ENCODE data around the gene PCNT.

The PCNT gene

DNA sequence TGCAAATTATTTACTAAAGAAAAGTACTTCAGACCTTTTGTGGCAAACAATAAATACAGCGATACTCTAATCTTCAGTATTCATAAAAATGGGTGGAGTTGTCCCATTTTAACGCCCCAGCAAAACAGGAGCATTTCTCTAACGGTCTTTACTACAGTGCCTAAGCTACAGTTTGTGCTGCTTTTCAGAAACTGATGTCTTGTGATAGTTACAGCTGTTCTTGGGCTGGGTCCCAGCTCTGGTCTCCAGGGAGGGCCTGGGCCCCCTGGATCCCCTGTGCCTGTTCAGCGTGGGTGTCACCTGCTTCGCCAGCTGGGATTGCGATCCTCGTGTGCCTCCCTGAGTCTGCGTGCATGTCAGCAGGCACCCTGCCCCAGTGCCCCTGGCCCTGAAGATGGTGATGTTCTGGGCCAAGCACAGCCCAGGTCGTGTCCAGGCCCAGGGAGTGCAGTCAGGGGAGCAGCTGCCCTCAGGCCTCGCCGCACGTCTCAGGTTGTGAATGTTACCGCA lies 70.7 kb downstream of the PCNT start:
- Histone ChIP-seq H4K8ac (ENCODE audit: low read depth, low read length) (peak overlapping the region; percentile 83), H2AFZ (ENCODE audit: low read length) (no peak overlapping the region), H3K79me1 (ENCODE audit: low read depth, low read length) (peaks cover 3% of the 10 kb centered on the region), H2BK120ac (ENCODE audit: low read depth, low read length) (no peak overlapping the region), H3K9me3 (replicated peaks in 1 of 2; ENCODE audit: control insufficient read depth in 2 of 2, insufficient read depth in 1 of 2, low read depth in 1 of 2, low read length in 2 of 2) (no peaks in the 10 kb centered on the region), H3K9ac (ENCODE audit: low read depth, low read length, poor library complexity) (peak overlapping the region; percentile 80), H3K4me2 (ENCODE audit: insufficient read depth, low read length, poor library complexity, severe bottlenecking) (no peak overlapping the region), H3K4me1 (ENCODE audit: control insufficient read depth in 2 of 2, insufficient read depth in 1 of 2, low read depth in 1 of 2, low read length in 2 of 2) (peaks cover 0 to 3% of the 10 kb centered on the region in 2 donors), H3K4ac (ENCODE audit: low read length) (no peak overlapping the region), H3K18ac (ENCODE audit: low read length) (peak overlapping the region; percentile 49), H2BK5ac (ENCODE audit: low read length) (no peak overlapping the region), H3K14ac (ENCODE audit: low read length) (no peak overlapping the region), H4K91ac (ENCODE audit: low read depth, low read length, poor library complexity) (no peak overlapping the region), H3K23ac (ENCODE audit: low read depth, low read length, poor library complexity) (no peak overlapping the region), H3K27me3 (ENCODE audit: control insufficient read depth in 3 of 3, insufficient read depth in 3 of 3, low read depth in 1 of 3, low read length in 3 of 3) (no peaks in the 10 kb centered on the region), H3K36me3 (replicated peaks in 1 of 2; ENCODE audit: control insufficient read depth in 2 of 2, insufficient read depth in 2 of 2, low read length in 2 of 2) (peaks cover 32 to 82% of the 10 kb centered on the region in 2 donors), H3K4me3 (ENCODE audit: low read length in 2 of 2) (no peak overlapping the region), H2BK12ac (ENCODE audit: low read length) (no peak overlapping the region), H3K27ac (replicated peaks; ENCODE audit: low read length) (no peak overlapping the region), H2AK5ac (ENCODE audit: low read depth, low read length) (no peak overlapping the region), H2BK15ac (ENCODE audit: low read length) (no peak overlapping the region)
- no CpG with 5 or more reads among the region's 13 CpGs for WGBS, 2 donors (ENCODE audit: extremely low coverage in 2 of 2, insufficient read length in 2 of 2, insufficient replicate concordance in 1 of 2)
- DNase-seq (ENCODE audit: low spot score) = no peak

DNA sequence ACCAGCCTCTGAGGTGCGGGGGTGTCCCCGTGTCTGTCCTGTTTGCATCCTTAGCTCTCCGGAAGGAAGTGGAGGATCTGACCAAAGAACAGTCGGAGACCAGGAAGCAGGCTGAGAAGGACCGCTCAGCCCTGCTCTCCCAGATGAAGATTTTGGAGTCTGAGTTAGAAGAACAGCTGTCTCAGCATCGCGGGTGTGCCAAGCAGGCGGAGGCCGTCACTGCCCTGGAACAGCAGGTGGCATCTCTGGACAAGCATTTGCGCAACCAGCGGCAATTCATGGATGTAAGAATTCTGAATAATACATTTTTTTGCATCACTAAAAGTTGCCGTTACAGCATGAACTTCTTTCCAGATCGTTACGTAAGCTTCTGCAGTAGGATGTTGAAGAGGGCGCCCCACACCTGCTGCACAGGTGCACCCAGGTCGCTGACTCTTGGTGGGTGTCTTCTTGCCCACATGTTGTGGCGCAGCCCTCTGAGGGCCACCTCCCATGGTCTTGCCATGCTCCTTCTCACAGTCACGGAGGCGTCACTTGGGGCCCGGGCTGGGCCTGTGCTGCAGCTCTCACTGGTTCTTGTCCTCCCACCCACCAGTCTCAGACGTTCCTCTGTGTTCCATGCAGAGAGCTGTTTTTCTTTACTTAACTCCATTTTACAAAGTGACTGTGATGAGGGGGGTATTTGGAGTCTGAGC lies 73.4 kb downstream of the PCNT start:
- Histone ChIP-seq H3K9ac (ENCODE audit: low read depth, low read length, poor library complexity) (no peak overlapping the region), H3K27me3 (ENCODE audit: control insufficient read depth in 3 of 3, insufficient read depth in 3 of 3, low read depth in 1 of 3, low read length in 3 of 3) (no peaks in the 10 kb centered on the region), H3K18ac (ENCODE audit: low read length) (no peak overlapping the region), H3K4me1 (ENCODE audit: control insufficient read depth in 2 of 2, insufficient read depth in 1 of 2, low read depth in 1 of 2, low read length in 2 of 2) (peaks cover 0 to 3% of the 10 kb centered on the region in 2 donors), H4K91ac (ENCODE audit: low read depth, low read length, poor library complexity) (no peak overlapping the region), H2AFZ (ENCODE audit: low read length) (no peak overlapping the region), H3K9me3 (replicated peaks in 1 of 2; ENCODE audit: control insufficient read depth in 2 of 2, insufficient read depth in 1 of 2, low read depth in 1 of 2, low read length in 2 of 2) (no peaks in the 10 kb centered on the region), H3K36me3 (replicated peaks in 1 of 2; ENCODE audit: control insufficient read depth in 2 of 2, insufficient read depth in 2 of 2, low read length in 2 of 2) (peaks cover 33 to 84% of the 10 kb centered on the region in 2 donors), H3K4me3 (ENCODE audit: low read length in 2 of 2) (no peak overlapping the region), H2BK12ac (ENCODE audit: low read length) (no peak overlapping the region), H2BK15ac (ENCODE audit: low read length) (no peak overlapping the region), H3K4me2 (ENCODE audit: insufficient read depth, low read length, poor library complexity, severe bottlenecking) (no peak overlapping the region), H3K4ac (ENCODE audit: low read length) (no peak overlapping the region), H2AK5ac (ENCODE audit: low read depth, low read length) (no peak overlapping the region), H3K14ac (ENCODE audit: low read length) (no peak overlapping the region), H2BK120ac (ENCODE audit: low read depth, low read length) (no peak overlapping the region), H2BK5ac (ENCODE audit: low read length) (no peak overlapping the region), H3K79me1 (ENCODE audit: low read depth, low read length) (peaks cover 2% of the 10 kb centered on the region), H3K27ac (replicated peaks; ENCODE audit: low read length) (no peak overlapping the region), H4K8ac (ENCODE audit: low read depth, low read length) (no peak overlapping the region), H3K23ac (ENCODE audit: low read depth, low read length, poor library complexity) (no peak overlapping the region)
- WGBS, 2 donors (ENCODE audit: extremely low coverage in 2 of 2, insufficient read length in 2 of 2, insufficient replicate concordance in 1 of 2) = no CpG with 5 or more reads among the region's 21 CpGs
- no peak for DNase-seq (ENCODE audit: low spot score)

DNA sequence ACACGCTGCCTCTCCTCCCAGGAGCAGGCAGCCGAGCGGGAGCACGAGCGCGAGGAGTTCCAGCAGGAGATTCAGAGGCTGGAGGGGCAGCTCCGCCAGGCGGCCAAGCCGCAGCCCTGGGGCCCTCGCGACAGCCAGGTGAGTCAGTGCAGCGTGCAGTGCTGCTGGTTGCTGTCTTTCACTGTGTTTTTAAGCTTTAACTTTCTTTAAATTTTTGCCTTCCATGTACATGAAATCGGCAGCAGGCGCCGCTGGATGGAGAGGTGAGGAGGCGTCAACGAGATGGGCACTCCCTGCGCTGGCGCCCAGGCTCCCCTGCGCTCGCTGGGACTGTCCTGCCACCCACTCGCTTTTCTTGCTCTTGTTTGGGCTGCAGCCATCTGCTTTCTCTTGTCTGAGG lies 74.0 kb downstream of the PCNT start:
- Histone ChIP-seq H3K27ac (replicated peaks; ENCODE audit: low read length) (no peak overlapping the region), H3K4me1 (ENCODE audit: control insufficient read depth in 2 of 2, insufficient read depth in 1 of 2, low read depth in 1 of 2, low read length in 2 of 2) (peaks cover 0 to 3% of the 10 kb centered on the region in 2 donors), H3K14ac (ENCODE audit: low read length) (no peak overlapping the region), H2AFZ (ENCODE audit: low read length) (no peak overlapping the region), H2BK120ac (ENCODE audit: low read depth, low read length) (no peak overlapping the region), H2BK15ac (ENCODE audit: low read length) (no peak overlapping the region), H4K91ac (ENCODE audit: low read depth, low read length, poor library complexity) (no peak overlapping the region), H3K79me1 (ENCODE audit: low read depth, low read length) (peaks cover 2% of the 10 kb centered on the region), H3K4me3 (ENCODE audit: low read length in 2 of 2) (no peak overlapping the region), H3K36me3 (replicated peaks in 1 of 2; ENCODE audit: control insufficient read depth in 2 of 2, insufficient read depth in 2 of 2, low read length in 2 of 2) (peaks cover 38 to 84% of the 10 kb centered on the region in 2 donors), H3K4ac (ENCODE audit: low read length) (no peak overlapping the region), H3K4me2 (ENCODE audit: insufficient read depth, low read length, poor library complexity, severe bottlenecking) (no peak overlapping the region), H2AK5ac (ENCODE audit: low read depth, low read length) (no peak overlapping the region), H4K8ac (ENCODE audit: low read depth, low read length) (no peak overlapping the region), H3K18ac (ENCODE audit: low read length) (no peak overlapping the region), H3K27me3 (ENCODE audit: control insufficient read depth in 3 of 3, insufficient read depth in 3 of 3, low read depth in 1 of 3, low read length in 3 of 3) (no peaks in the 10 kb centered on the region), H2BK5ac (ENCODE audit: low read length) (no peak overlapping the region), H2BK12ac (ENCODE audit: low read length) (no peak overlapping the region), H3K9ac (ENCODE audit: low read depth, low read length, poor library complexity) (no peak overlapping the region), H3K9me3 (replicated peaks in 1 of 2; ENCODE audit: control insufficient read depth in 2 of 2, insufficient read depth in 1 of 2, low read depth in 1 of 2, low read length in 2 of 2) (no peaks in the 10 kb centered on the region), H3K23ac (ENCODE audit: low read depth, low read length, poor library complexity) (no peak overlapping the region)
- no peak for DNase-seq (ENCODE audit: low spot score)
- no CpG with 5 or more reads among the region's 22 CpGs for WGBS, 2 donors (ENCODE audit: extremely low coverage in 2 of 2, insufficient read length in 2 of 2, insufficient replicate concordance in 1 of 2)

GRCh38 chr21:46399129-46399528 lies 75.2 kb downstream of the PCNT start:
- Histone ChIP-seq H3K4me1 (ENCODE audit: control insufficient read depth in 2 of 2, insufficient read depth in 1 of 2, low read depth in 1 of 2, low read length in 2 of 2) (peaks cover 0 to 1% of the 10 kb centered on the region in 2 donors), H4K91ac (ENCODE audit: low read depth, low read length, poor library complexity) (no peak overlapping the region), H3K9me3 (replicated peaks in 1 of 2; ENCODE audit: control insufficient read depth in 2 of 2, insufficient read depth in 1 of 2, low read depth in 1 of 2, low read length in 2 of 2) (no peaks in the 10 kb centered on the region), H3K36me3 (replicated peaks in 1 of 2; ENCODE audit: control insufficient read depth in 2 of 2, insufficient read depth in 2 of 2, low read length in 2 of 2) (peaks cover 35 to 83% of the 10 kb centered on the region in 2 donors), H3K4ac (ENCODE audit: low read length) (no peak overlapping the region), H3K27me3 (ENCODE audit: control insufficient read depth in 3 of 3, insufficient read depth in 3 of 3, low read depth in 1 of 3, low read length in 3 of 3) (no peaks in the 10 kb centered on the region), H2BK120ac (ENCODE audit: low read depth, low read length) (no peak overlapping the region), H3K18ac (ENCODE audit: low read length) (no peak overlapping the region), H3K23ac (ENCODE audit: low read depth, low read length, poor library complexity) (no peak overlapping the region), H3K4me3 (ENCODE audit: low read length in 2 of 2) (no peak overlapping the region), H2AK5ac (ENCODE audit: low read depth, low read length) (no peak overlapping the region), H2BK5ac (ENCODE audit: low read length) (no peak overlapping the region), H2AFZ (ENCODE audit: low read length) (no peak overlapping the region), H2BK12ac (ENCODE audit: low read length) (no peak overlapping the region), H3K27ac (replicated peaks; ENCODE audit: low read length) (no peak overlapping the region), H3K4me2 (ENCODE audit: insufficient read depth, low read length, poor library complexity, severe bottlenecking) (no peak overlapping the region), H3K79me1 (ENCODE audit: low read depth, low read length) (no peaks in the 10 kb centered on the region), H3K9ac (ENCODE audit: low read depth, low read length, poor library complexity) (no peak overlapping the region), H3K14ac (ENCODE audit: low read length) (no peak overlapping the region), H2BK15ac (ENCODE audit: low read length) (no peak overlapping the region), H4K8ac (ENCODE audit: low read depth, low read length) (no peak overlapping the region)
- no CpG with 5 or more reads among the region's 1 CpG for WGBS, 2 donors (ENCODE audit: extremely low coverage in 2 of 2, insufficient read length in 2 of 2, insufficient replicate concordance in 1 of 2)
- DNase-seq (ENCODE audit: low spot score) = no peak
